BLaER1 treated with 17β-estradiol and CSF1 and Interleukin-3, amounts not matched to agents 10 nM and 100 nM (cell line): ENCODE data around the gene CCN5.

Experiments used
- H3K27ac ChIP-seq, 11 experiments: shearing (Covaris generic); formaldehyde crosslinking; 2 replicates each; pipeline ENCODE4 v1.8.1; 2022
- H3K27me3 ChIP-seq, 11 experiments: shearing (Covaris generic); formaldehyde crosslinking; 2 replicates each; pipeline ENCODE4 v1.8.1; 2022
- H3K36me3 ChIP-seq, 11 experiments: shearing (Covaris generic); formaldehyde crosslinking; 2 replicates each; pipeline ENCODE4 v1.8.1; 2022
- H3K4me1 ChIP-seq, 10 experiments: shearing (Covaris generic); formaldehyde crosslinking; 2 replicates each; pipeline ENCODE4 v1.8.1; 2022
- H3K4me2 ChIP-seq, 11 experiments: shearing (Covaris generic); formaldehyde crosslinking; 2 replicates each; pipeline ENCODE4 v1.8.1; 2022
- H3K4me3 ChIP-seq, 10 experiments: shearing (Covaris generic); formaldehyde crosslinking; 2 replicates each; pipeline ENCODE4 v1.8.1; 2022
- H3K9ac ChIP-seq, 11 experiments: shearing (Covaris generic); formaldehyde crosslinking; 2 replicates each; pipeline ENCODE4 v1.8.1; 2022
- H3K9me3 ChIP-seq, 11 experiments: shearing (Covaris generic); formaldehyde crosslinking; replicated peaks in 1 of 11; 2 replicates each; pipeline ENCODE4 v1.8.1; 2022
- H4K20me1 ChIP-seq, 11 experiments: shearing (Covaris generic); formaldehyde crosslinking; 2 replicates each; pipeline ENCODE4 v1.8.1; 2022
- Cebpa-rat ChIP-seq, 11 experiments: shearing (Covaris generic); IDR thresholded peaks; 2 replicates each; pipeline ENCODE4 v1.8.1; 2022

The CCN5 gene

GRCh38 chr20:44734938-44735337 is 19.8 kb downstream of the CCN5 start:
- no peak for TF ChIP-seq Cebpa-rat (IDR thresholded peaks at IDR 0.05)
- Histone ChIP-seq H3K9ac (no peak overlapping the region), H3K4me3 (no peak overlapping the region), H3K36me3 (no peaks in the 10 kb centered on the region), H3K27ac (no peak overlapping the region), H4K20me1 (no peaks in the 10 kb centered on the region; a peak in 1 of 22 replicates), H3K4me2 (no peak overlapping the region), H3K27me3 (no peaks in the 10 kb centered on the region), H3K9me3 (peaks cover 10 to 28% (median 18%) of the 10 kb centered on the region in 11 experiments), H3K4me1 (peaks cover 0 to 13% (median 5%) of the 10 kb centered on the region in 10 experiments; a peak in 5 of 20 replicates)

DNA sequence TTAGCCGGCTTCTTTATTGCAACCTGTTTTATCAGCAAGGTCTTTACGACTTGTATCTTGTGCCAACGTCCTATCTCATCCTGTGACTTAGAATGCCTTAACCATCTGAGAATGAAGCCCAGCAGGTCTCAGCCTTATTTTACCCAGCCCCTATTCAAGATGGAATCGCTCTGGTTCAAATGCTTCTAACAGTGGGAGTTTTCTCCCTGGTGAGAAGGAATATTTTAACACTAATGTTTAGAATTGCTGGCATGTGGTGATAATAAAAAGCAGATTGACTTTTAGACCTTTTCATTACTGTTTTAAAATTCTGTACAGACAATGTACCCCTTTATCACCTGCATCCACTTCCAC is 20.6 kb downstream of the CCN5 start:
- H3K4me1 ChIP-seq: peaks cover 0 to 13% (median 5%) of the 10 kb centered on the region in 10 experiments; a peak in 5 of 20 replicates
- no peak overlapping the region for H3K9ac ChIP-seq
- peak overlapping the region in 5 of 11 experiments; percentile 13 to 43 (median 17); a peak in 7 of 22 replicates for H3K4me2 ChIP-seq
- no peaks in the 10 kb centered on the region; a peak in 1 of 22 replicates for H4K20me1 ChIP-seq
- peaks cover 10 to 28% (median 18%) of the 10 kb centered on the region in 11 experiments for H3K9me3 ChIP-seq
- peak overlapping the region in 9 of 11 experiments; percentile 23 to 62 (median 40); a peak in 13 of 22 replicates for H3K27ac ChIP-seq
- TF ChIP-seq Cebpa-rat (IDR thresholded peaks at IDR 0.05): no peak
- H3K4me3 ChIP-seq: no peak overlapping the region
- no peaks in the 10 kb centered on the region for H3K36me3 ChIP-seq
- no peaks in the 10 kb centered on the region for H3K27me3 ChIP-seq

GRCh38 chr20:44736170-44737021 is 21.2 kb downstream of the CCN5 start:
- H3K4me2 ChIP-seq: peak overlapping the region in 8 of 11 experiments; percentile 8 to 43 (median 20); a peak in 10 of 22 replicates
- H3K36me3 ChIP-seq: no peaks in the 10 kb centered on the region
- peaks cover 10 to 28% (median 18%) of the 10 kb centered on the region in 11 experiments for H3K9me3 ChIP-seq
- no peaks in the 10 kb centered on the region for H3K27me3 ChIP-seq
- peak overlapping the region in 9 of 11 experiments; percentile 23 to 62 (median 40); a peak in 13 of 22 replicates for H3K27ac ChIP-seq
- H3K4me3 ChIP-seq: no peak overlapping the region; a peak in 1 of 20 replicates
- H3K9ac ChIP-seq: no peak overlapping the region
- TF ChIP-seq Cebpa-rat (IDR thresholded peaks at IDR 0.05): peak in 9 of 11 experiments; percentile 8 to 85 (median 35); a peak in 9 of 22 replicates
- no peaks in the 10 kb centered on the region; a peak in 1 of 22 replicates for H4K20me1 ChIP-seq
- peaks cover 0 to 13% (median 5%) of the 10 kb centered on the region in 10 experiments; a peak in 5 of 20 replicates for H3K4me1 ChIP-seq

GRCh38 chr20:44737116-44737515 is 21.9 kb downstream of the CCN5 start:
- Histone ChIP-seq H4K20me1 (no peaks in the 10 kb centered on the region; a peak in 1 of 22 replicates), H3K9ac (no peak overlapping the region), H3K4me2 (peak overlapping the region in 7 of 11 experiments; percentile 2 to 39 (median 12); a peak in 5 of 22 replicates), H3K4me1 (peaks cover 0 to 13% (median 5%) of the 10 kb centered on the region in 10 experiments; a peak in 5 of 20 replicates), H3K27me3 (no peaks in the 10 kb centered on the region), H3K27ac (no peak overlapping the region), H3K36me3 (no peaks in the 10 kb centered on the region), H3K4me3 (no peak overlapping the region; a peak in 1 of 20 replicates), H3K9me3 (peaks cover 10 to 28% (median 18%) of the 10 kb centered on the region in 11 experiments)
- TF ChIP-seq Cebpa-rat (IDR thresholded peaks at IDR 0.05): no peak

DNA sequence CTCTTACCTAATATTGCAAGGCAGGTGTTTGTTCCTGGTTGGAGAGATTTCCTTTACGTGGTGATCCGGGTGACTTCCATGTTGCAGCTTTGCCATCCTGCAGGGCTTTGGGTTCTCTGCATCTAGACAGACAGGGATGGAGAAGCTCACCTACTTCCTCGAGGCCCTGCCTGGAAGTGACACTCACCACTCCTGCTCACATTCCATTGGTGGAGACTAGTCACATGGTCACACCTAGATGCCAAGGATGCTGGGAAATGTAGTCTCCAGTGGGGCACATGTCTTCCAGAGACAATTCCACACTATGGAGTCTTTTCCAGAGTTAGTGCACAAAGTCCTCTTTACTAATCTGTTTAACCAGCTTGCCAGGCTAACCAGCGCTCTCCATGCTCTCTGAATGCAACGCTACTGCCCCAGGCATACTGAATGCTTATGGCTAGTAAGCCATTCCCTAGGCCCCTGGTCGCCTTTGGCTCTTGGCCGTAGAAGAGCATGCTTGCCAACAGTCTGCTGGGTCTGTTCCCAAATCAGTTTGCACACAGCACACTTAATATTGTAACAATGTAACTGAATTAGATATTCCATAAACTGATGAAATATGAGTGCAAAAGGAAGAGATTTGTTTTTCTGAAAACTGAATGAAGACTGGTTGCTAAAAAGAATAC is 23.8 kb downstream of the CCN5 start:
- H3K4me3 ChIP-seq: no peak overlapping the region
- no peak overlapping the region for H3K9ac ChIP-seq
- peaks cover 0 to 7% (median 0%) of the 10 kb centered on the region in 11 experiments; a peak in 6 of 22 replicates for H3K27me3 ChIP-seq
- no peak overlapping the region for H3K27ac ChIP-seq
- peak overlapping the region in 6 of 11 experiments; percentile 1 to 31 (median 9); a peak in 7 of 22 replicates for H3K4me2 ChIP-seq
- H3K4me1 ChIP-seq: peaks cover 0 to 13% (median 6%) of the 10 kb centered on the region in 10 experiments; a peak in 5 of 20 replicates
- H4K20me1 ChIP-seq: no peaks in the 10 kb centered on the region
- peaks cover 10 to 28% (median 18%) of the 10 kb centered on the region in 11 experiments for H3K9me3 ChIP-seq
- no peaks in the 10 kb centered on the region for H3K36me3 ChIP-seq
- no peak for TF ChIP-seq Cebpa-rat (IDR thresholded peaks at IDR 0.05)

- Histone ChIP-seq H4K20me1 (no peaks in the 10 kb centered on the region), H3K9me3 (peaks cover 10 to 28% (median 18%) of the 10 kb centered on the region in 11 experiments), H3K4me2 (no peak overlapping the region), H3K4me1 (peaks cover 0 to 13% (median 6%) of the 10 kb centered on the region in 10 experiments; a peak in 5 of 20 replicates), H3K4me3 (no peak overlapping the region), H3K9ac (no peak overlapping the region), H3K27me3 (peaks cover 0 to 17% (median 9%) of the 10 kb centered on the region in 11 experiments; a peak in 17 of 22 replicates), H3K27ac (no peak overlapping the region), H3K36me3 (no peaks in the 10 kb centered on the region)
- no peak for TF ChIP-seq Cebpa-rat (IDR thresholded peaks at IDR 0.05)
Measured at GRCh38 chr20:44739942-44740341, 24.8 kb downstream of the CCN5 start.

GRCh38 chr20:44742304-44743079 is 27.3 kb downstream of the CCN5 start:
- peaks cover 0 to 13% (median 6%) of the 10 kb centered on the region in 11 experiments; a peak in 10 of 22 replicates for H3K9me3 ChIP-seq
- H3K9ac ChIP-seq: no peak overlapping the region
- 0 out of 22 replicates have a peak overlapping the region, but pooled peaks of 1 of the 11 experiments have one; percentile 2 for H3K4me2 ChIP-seq
- H3K27ac ChIP-seq: no peak overlapping the region
- no peaks in the 10 kb centered on the region for H3K36me3 ChIP-seq
- H3K4me1 ChIP-seq: peaks cover 4 to 24% (median 9%) of the 10 kb centered on the region in 10 experiments; a peak in 16 of 20 replicates
- no peaks in the 10 kb centered on the region for H4K20me1 ChIP-seq
- H3K27me3 ChIP-seq: peaks cover 15 to 37% (median 28%) of the 10 kb centered on the region in 11 experiments
- H3K4me3 ChIP-seq: no peak overlapping the region
- TF ChIP-seq Cebpa-rat (IDR thresholded peaks at IDR 0.05): no peak

DNA sequence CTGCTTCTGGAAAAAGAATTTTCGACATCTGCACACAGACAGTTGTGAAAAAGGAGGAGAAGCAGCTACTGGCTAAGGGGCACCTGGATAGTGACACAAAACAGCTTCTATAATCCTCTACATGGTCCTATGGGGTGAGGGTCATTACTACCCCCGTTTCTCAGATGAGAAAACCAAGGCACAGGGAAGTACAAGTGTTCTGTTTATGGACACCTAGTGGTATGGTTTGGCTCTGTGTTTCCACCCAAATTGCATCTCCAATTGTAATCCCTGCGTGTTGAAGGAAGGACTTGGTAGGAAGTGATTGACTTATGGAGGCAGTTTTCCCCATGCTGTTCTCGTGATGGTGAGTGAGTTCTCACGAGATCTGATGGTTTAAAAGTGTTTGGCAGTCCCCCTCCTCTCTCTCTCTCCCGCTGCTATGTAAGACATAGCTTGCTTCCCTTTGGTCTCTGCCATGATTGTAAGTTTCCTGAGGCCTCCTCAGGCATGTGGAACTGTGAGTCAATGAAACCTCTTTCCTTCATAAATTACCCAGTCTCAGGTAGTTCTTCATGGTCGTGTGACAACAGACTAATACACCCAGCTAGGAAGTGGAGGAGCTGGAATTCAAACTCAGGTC is 28.0 kb downstream of the CCN5 start:
- Histone ChIP-seq H3K4me1 (peaks cover 4 to 23% (median 9%) of the 10 kb centered on the region in 10 experiments; a peak in 16 of 20 replicates), H3K36me3 (no peaks in the 10 kb centered on the region), H3K4me2 (no peak overlapping the region), H3K9ac (no peak overlapping the region), H3K27ac (no peak overlapping the region), H4K20me1 (no peaks in the 10 kb centered on the region), H3K9me3 (peaks cover 0 to 7% (median 0%) of the 10 kb centered on the region in 11 experiments; a peak in 5 of 22 replicates), H3K27me3 (peaks cover 15 to 37% (median 28%) of the 10 kb centered on the region in 11 experiments), H3K4me3 (no peak overlapping the region)
- no peak for TF ChIP-seq Cebpa-rat (IDR thresholded peaks at IDR 0.05)
